Astrocyte (in vitro differentiated cells and primary cell): Measurements from ENCODE around the gene CNTNAP5.

Experiments
- EZH2 ChIP-seq: IDR thresholded peaks from 2 replicates; pipeline ENCODE4 v1.6.1; 2012; ENCODE audit warnings: mild to moderate bottlenecking, low read length, inconsistent platforms; ENCODE audit not compliant: insufficient read depth
- TF ChIP-seq, protein P1 (sequence below): IDR thresholded peaks from 2 replicates; pipeline ENCODE4 v1.5.1; 2011; ENCODE audit warnings: low read depth, mild to moderate bottlenecking, inconsistent platforms, low read length, moderate library complexity; ENCODE audit not compliant: insufficient read depth

DNA sequence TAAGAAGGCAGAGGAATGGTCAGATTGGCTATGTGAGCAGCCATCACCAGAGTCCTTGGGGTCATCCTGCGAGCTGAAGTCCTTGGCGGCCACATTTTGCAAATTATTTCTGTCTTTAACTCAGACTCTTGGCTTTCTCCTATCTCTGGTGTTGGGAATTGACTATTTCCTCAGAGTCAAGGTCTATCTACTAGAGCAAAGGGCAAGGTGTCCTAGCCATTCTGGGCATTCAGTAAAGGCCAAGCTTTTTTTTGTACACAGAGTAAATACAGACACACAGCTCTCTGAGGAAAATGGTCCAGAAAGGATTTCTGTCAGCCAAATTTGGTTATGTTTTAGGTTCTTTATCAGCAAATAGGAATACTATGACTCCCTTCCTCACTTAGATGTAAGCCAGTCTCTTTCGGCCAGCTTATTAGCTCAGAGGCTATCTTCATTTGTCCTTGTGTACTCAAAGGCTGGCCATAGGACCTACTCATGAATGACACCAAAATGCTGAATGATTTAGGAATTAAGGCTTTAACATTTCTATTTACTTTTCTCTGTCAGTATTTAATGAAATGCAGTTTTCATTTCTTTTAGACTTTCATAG is 146.5 kb downstream of the CNTNAP5 start:
- TF ChIP-seq, protein P1, sequence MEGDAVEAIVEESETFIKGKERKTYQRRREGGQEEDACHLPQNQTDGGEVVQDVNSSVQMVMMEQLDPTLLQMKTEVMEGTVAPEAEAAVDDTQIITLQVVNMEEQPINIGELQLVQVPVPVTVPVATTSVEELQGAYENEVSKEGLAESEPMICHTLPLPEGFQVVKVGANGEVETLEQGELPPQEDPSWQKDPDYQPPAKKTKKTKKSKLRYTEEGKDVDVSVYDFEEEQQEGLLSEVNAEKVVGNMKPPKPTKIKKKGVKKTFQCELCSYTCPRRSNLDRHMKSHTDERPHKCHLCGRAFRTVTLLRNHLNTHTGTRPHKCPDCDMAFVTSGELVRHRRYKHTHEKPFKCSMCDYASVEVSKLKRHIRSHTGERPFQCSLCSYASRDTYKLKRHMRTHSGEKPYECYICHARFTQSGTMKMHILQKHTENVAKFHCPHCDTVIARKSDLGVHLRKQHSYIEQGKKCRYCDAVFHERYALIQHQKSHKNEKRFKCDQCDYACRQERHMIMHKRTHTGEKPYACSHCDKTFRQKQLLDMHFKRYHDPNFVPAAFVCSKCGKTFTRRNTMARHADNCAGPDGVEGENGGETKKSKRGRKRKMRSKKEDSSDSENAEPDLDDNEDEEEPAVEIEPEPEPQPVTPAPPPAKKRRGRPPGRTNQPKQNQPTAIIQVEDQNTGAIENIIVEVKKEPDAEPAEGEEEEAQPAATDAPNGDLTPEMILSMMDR = no peak
- no peak for TF ChIP-seq EZH2
